K562 (cell line): ENCODE measurements around the gene DPP10. TPM values are rescaled to one million over a fixed set of nuclear protein-coding genes. Genes with fewer than 3 reads are reported as not detected.

ENCODE experiments used
- ATAC-seq: fragments of 200-7000 bp; cut with Tn5 transposase; 3 replicates; pipeline ENCODE4 v1.9.1; 2020; ENCODE audit warnings: moderate library complexity
- BruUV-seq: library from RNA; stranded (reverse); fragments of 400-500 nt; replicated peaks from 2 replicates; lab custom pipeline; 2021; lab: Mats Ljungman, UMichigan
- CTCF ChIA-PET: fragments of 300-600 bp; formaldehyde crosslinking; extraction: SDS; loops from one replicate; lab custom pipeline; 2021; ENCODE audit warnings: low intra/inter-chr PET ratio; lab: Yijun Ruan, JAX
- POLR2A ChIA-PET: fragments of 300-600, 350-650 bp; sonication (Branson Sonifier 250); formaldehyde crosslinking; extraction: SDS; loops from one replicate; lab custom pipeline; 2021; ENCODE audit warnings: antibody characterized with exemption, inconsistent platforms; lab: Yijun Ruan, JAX
- DNase-seq, 4 experiments: peaks; one replicate each; pipeline versions ENCODE4 v3.0.0 to v3.0.0-alpha.2; 2011 to 2018; ENCODE audit warnings: low spot score in 3 of 4, mixed read lengths in 3 of 4; ENCODE audit errors: extremely low read depth in 1 of 4
- FAIRE-seq: peaks from 2 replicates; lab custom pipeline; 2011; peaks lifted over from hg19 to GRCh38; lab: Jason Lieb, UNC
- H2AFZ ChIP-seq: 2 replicates; pipeline ENCODE4 v1.6.0; 2011; ENCODE audit warnings: low read depth, low read length, control low read depth, inconsistent platforms
- H3K27ac ChIP-seq: fragments of 200-600 bp; 3 replicates; pipeline ENCODE4 v1.8.0; 2011; ENCODE audit warnings: low read depth, mild to moderate bottlenecking, control low read depth, inconsistent platforms, low read length, moderate library complexity, mixed read lengths; ENCODE audit errors: extremely low read depth
- H3K27me3 ChIP-seq, 2 experiments: fragments of 300-600 bp in 1 of 2; 2 replicates in 1 of 2; 3 replicates in 1 of 2; pipeline versions ENCODE4 v1.6.0 to v1.8.0; 2011; ENCODE audit warnings: inconsistent platforms in 2 of 2, low read length in 2 of 2, mild to moderate bottlenecking in 1 of 2, mixed read lengths in 1 of 2, moderate library complexity in 1 of 2; ENCODE audit not compliant: control insufficient read depth in 2 of 2, insufficient read depth in 2 of 2
- H3K36me3 ChIP-seq: fragments of 300-600 bp; 3 replicates; pipeline ENCODE4 v1.8.0; 2011; ENCODE audit warnings: mild to moderate bottlenecking, low read length, inconsistent platforms; ENCODE audit not compliant: control insufficient read depth, insufficient read depth
- H3K4me1 ChIP-seq, 2 experiments: fragments of 200-600 bp in 1 of 2; replicated peaks in 1 of 2; 2 replicates in 1 of 2; 3 replicates in 1 of 2; pipeline versions ENCODE4 v1.5.1 to v1.8.0; 2011; ENCODE audit warnings: inconsistent platforms in 2 of 2, low read length in 2 of 2, mild to moderate bottlenecking in 1 of 2, mixed read lengths in 1 of 2, moderate library complexity in 1 of 2; ENCODE audit not compliant: control insufficient read depth in 2 of 2, insufficient read depth in 2 of 2
- H3K4me2 ChIP-seq: 2 replicates; pipeline ENCODE4 v1.6.1; 2011; ENCODE audit warnings: low read length, control low read depth, inconsistent platforms, mixed read lengths; ENCODE audit not compliant: insufficient read depth
- H3K4me3 ChIP-seq: fragments of 200-600 bp; sonication (generic), shearing (Covaris generic); 2 replicates; pipeline ENCODE4 v1.5.1; 2016; ENCODE audit warnings: control low read depth, inconsistent platforms
- H3K79me2 ChIP-seq: fragments of 200-600 bp; 3 replicates; pipeline ENCODE4 v1.8.0; 2011; ENCODE audit warnings: low read length, inconsistent platforms; ENCODE audit not compliant: control insufficient read depth, insufficient read depth
- H3K9ac ChIP-seq, 2 experiments: 2 replicates each; pipeline versions ENCODE4 v1.6.0 to v1.6.1; 2011; ENCODE audit warnings: low read depth in 2 of 2, low read length in 2 of 2, control low read depth in 1 of 2, inconsistent platforms in 1 of 2, mild to moderate bottlenecking in 1 of 2, mixed read lengths in 1 of 2; ENCODE audit not compliant: insufficient read depth in 1 of 2
- H3K9me1 ChIP-seq: one replicate; pipeline ENCODE4 v1.6.0; 2011; ENCODE audit warnings: inconsistent platforms, mild to moderate bottlenecking, low read length, moderate library complexity; ENCODE audit not compliant: control insufficient read depth, insufficient read depth
- H3K9me3 ChIP-seq: replicated peaks from 2 replicates; pipeline ENCODE4 v1.5.1; 2011; ENCODE audit warnings: low read depth, low read length, inconsistent platforms; ENCODE audit not compliant: control insufficient read depth, insufficient read depth
- H4K20me1 ChIP-seq: replicated peaks from 2 replicates; pipeline ENCODE4 v1.6.1; 2011; ENCODE audit warnings: low read length, inconsistent platforms, mixed read lengths; ENCODE audit not compliant: control insufficient read depth, insufficient read depth
- CEBPG ChIP-seq, 3 experiments: fragments of 200-800 bp in 1 of 3; sonication (Bioruptor generic) in 1 of 3; sonication (generic) in 1 of 3; formaldehyde crosslinking in 1 of 3; IDR thresholded peaks in 2 of 3; conservative IDR thresholded peaks in 1 of 3; 2 replicates each; pipeline versions ENCODE4 v1.6.1 to v1.8.0; 2016 to 2022; ENCODE audit warnings: missing compliant biosample characterization in 2 of 3, missing genetic modification characterization in 2 of 3, mild to moderate bottlenecking in 1 of 3, missing genetic modification reagents in 1 of 3
- FOXK2 ChIP-seq, 2 experiments: fragments of 450-650 bp; IDR thresholded peaks in 1 of 2; conservative IDR thresholded peaks in 1 of 2; 2 replicates each; pipeline ENCODE4 v1.6.1; 2016; ENCODE audit warnings: low read depth in 2 of 2, mild to moderate bottlenecking in 1 of 2
- HNRNPK ChIP-seq: fragments of 200-400 bp; formaldehyde crosslinking; IDR thresholded peaks from one replicate; pipeline ENCODE4 v1.6.1; 2018; ENCODE audit warnings: mild to moderate bottlenecking, low read depth, low read length; ENCODE audit not compliant: poor library complexity, severe bottlenecking
- PCBP1 ChIP-seq: fragments of 200-400 bp; formaldehyde crosslinking; IDR thresholded peaks from 2 replicates; pipeline ENCODE4 v1.6.1; 2018; ENCODE audit warnings: mild to moderate bottlenecking, low read depth, low read length; ENCODE audit not compliant: poor library complexity, severe bottlenecking
- ZNF146 ChIP-seq: IDR thresholded peaks from one replicate; pipeline ENCODE4 v1.6.1; 2018; ENCODE audit warnings: missing compliant biosample characterization; ENCODE audit not compliant: unreplicated experiment
- ZNF184 ChIP-seq: sonication (generic); formaldehyde crosslinking; IDR thresholded peaks from 2 replicates; pipeline ENCODE4 v1.5.0; 2020; ENCODE audit warnings: missing genetic modification reagents
- ZNF324 ChIP-seq: fragments of 250-450 bp; sonication (Bioruptor Pico); IDR thresholded peaks from 2 replicates; pipeline ENCODE4 v1.4.0; 2020; ENCODE audit warnings: mild to moderate bottlenecking
- in situ Hi-C: fragments of 300-500 bp; cut with MboI; formaldehyde crosslinking; loops from 4 replicates; pipeline ENCODE4 v1.15.0; 2018; ENCODE audit warnings: inconsistent platforms, mixed read lengths
- intact Hi-C: fragments of 100-400 bp; cut with micrococcal nuclease; formaldehyde crosslinking; loops from 2 replicates; pipeline ENCODE4 v1.14.2; 2022
- polyA plus RNA-seq, 8 experiments: library from polyadenylated mRNA; depleted of rRNA in 4 of 8; stranded (reverse) in 5 of 8; unstranded in 3 of 8; fragments of >200 nt; fragmentation: Nextera tagmentation in 2 of 8; fragmentation: Illumina TruSeq in 1 of 8; extraction: Ambion mirVana in 2 of 8; extraction: Trizol in 1 of 8; gene quantifications; 2 replicates each; pipeline versions ENCODE4 v1.2.1 to v1.2.3, GENCODE V29; 2011 to 2014; ENCODE audit warnings: inconsistent platforms in 1 of 8, missing spikeins in 1 of 8
- total RNA-seq, 7 experiments: library from RNA; depleted of rRNA in 6 of 7; stranded (reverse); fragments of >200 nt in 6 of 7; fragmentation: Illumina TruSeq in 2 of 7; extraction: Trizol in 2 of 7; gene quantifications; 2 replicates each; pipeline versions ENCODE4 v1.2.1 to v1.2.3, GENCODE V29; 2011 to 2021; ENCODE audit warnings: low replicate concordance in 1 of 7
- TF ChIP-seq, protein P1 (sequence below), 2 experiments: fragments of 200-800 bp in 1 of 2; sonication (Bioruptor generic) in 1 of 2; sonication (generic) in 1 of 2; formaldehyde crosslinking in 1 of 2; IDR thresholded peaks in 1 of 2; conservative IDR thresholded peaks in 1 of 2; 2 replicates each; pipeline versions ENCODE4 v1.5.0 to v1.6.1; 2016 to 2020; ENCODE audit warnings: missing compliant biosample characterization in 1 of 2, missing genetic modification characterization in 1 of 2, missing genetic modification reagents in 1 of 2

DPP10 gene
- total and polyA plus RNA-seq, 9 of the 15 experiments (the other 6 are each of a cell fraction or from before 2014, with no cell fraction given), result not detected

DNA sequence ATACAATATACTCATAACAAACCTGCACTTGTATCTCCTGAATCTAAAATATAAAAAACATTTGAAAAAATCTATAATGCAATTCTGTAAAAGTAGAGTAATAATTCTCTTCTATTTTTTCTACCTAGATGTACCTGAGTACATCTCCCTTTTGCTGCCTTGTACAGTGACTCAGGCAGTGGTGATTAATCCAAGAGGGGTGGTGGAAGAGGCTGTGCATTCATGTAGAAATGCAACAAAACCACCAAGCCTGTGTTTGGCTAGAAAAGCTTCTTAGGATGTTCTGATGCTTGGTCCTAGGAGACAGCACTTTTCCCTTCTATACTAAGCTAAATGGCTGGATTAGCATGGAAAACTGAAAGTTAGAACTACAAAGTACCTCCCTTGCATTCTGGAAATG lies 245.8 kb downstream of the DPP10 start:
- Histone ChIP-seq H3K27ac (no peak overlapping the region), H3K9me3 (no peaks in the 10 kb centered on the region), H3K4me1 (no peaks in the 10 kb centered on the region), H3K4me2 (no peak overlapping the region), H3K4me3 (no peak overlapping the region), H3K9me1 (no peaks in the 10 kb centered on the region), H3K36me3 (no peaks in the 10 kb centered on the region), H3K27me3 (no peaks in the 10 kb centered on the region), H3K9ac (no peak overlapping the region), H4K20me1 (no peaks in the 10 kb centered on the region), H2AFZ (no peak overlapping the region), H3K79me2 (no peaks in the 10 kb centered on the region)
- BruUV-seq, result no TSS peak
- ChIA-PET CTCF (no interaction called here), POLR2A (no interaction called here)
- ATAC-seq, result no peak
- TF ChIP-seq CEBPG (CRISPR knock-in tag; IDR thresholded peaks at IDR 0.05) (no peak), CEBPG (tag; conservative IDR thresholded peaks at IDR 0.05 in 1 of 2, IDR thresholded peaks at IDR 0.05 in 1 of 2) (no peak), HNRNPK (no peak), FOXK2 (conservative IDR thresholded peaks at IDR 0.05 in 1 of 2, IDR thresholded peaks at IDR 0.05 in 1 of 2; ENCODE audit: low read depth in 2 of 2) (no peak), ZNF324 (no peak), ZNF184 (CRISPR knock-in tag) (no peak), ZNF146 (no peak), PCBP1 (no peak)
- TF ChIP-seq, protein P1, sequence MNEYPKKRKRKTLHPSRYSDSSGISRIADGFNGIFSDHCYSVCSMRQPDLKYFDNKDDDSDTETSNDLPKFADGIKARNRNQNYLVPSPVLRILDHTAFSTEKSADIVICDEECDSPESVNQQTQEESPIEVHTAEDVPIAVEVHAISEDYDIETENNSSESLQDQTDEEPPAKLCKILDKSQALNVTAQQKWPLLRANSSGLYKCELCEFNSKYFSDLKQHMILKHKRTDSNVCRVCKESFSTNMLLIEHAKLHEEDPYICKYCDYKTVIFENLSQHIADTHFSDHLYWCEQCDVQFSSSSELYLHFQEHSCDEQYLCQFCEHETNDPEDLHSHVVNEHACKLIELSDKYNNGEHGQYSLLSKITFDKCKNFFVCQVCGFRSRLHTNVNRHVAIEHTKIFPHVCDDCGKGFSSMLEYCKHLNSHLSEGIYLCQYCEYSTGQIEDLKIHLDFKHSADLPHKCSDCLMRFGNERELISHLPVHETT (CRISPR knock-in tag; conservative IDR thresholded peaks at IDR 0.05 in 1 of 2, IDR thresholded peaks at IDR 0.05 in 1 of 2), result no peak
- intact Hi-C loops, result no loop called here
- FAIRE-seq, result no peak
- no peak for DNase-seq
- in situ Hi-C loops, result no loop called here
